Gastroesophageal sphincter (tissue), 4 donors: ENCODE measurements around the gene GOLGA8F. TPM values are rescaled to one million over a fixed set of nuclear protein-coding genes. Genes with fewer than 3 reads are reported as not detected.
"Not testable (repeated sequence)": the region's sequence is repeated elsewhere in the genome, so short reads cannot be mapped to it uniquely, and the experiment has no call there.

ENCODE experiments used
- ATAC-seq: fragments of 150-250 bp; one replicate; pipeline ENCODE4 v1.9.1; 2016; ENCODE audit warnings: mild to moderate bottlenecking, moderate library complexity
- H3K27ac ChIP-seq, 4 donors: fragments of 200-600 bp; sonication (generic) in 3 of 4; 1 replicate in 3 of 4; 2 replicates in 1 of 4; pipeline ENCODE4 v1.5.1; 2016 to 2019
- H3K27me3 ChIP-seq: fragments of 200-600 bp; sonication (generic); one replicate; pipeline ENCODE4 v1.5.1; 2019
- H3K36me3 ChIP-seq, 2 donors: fragments of 200-600 bp; sonication (generic); one replicate each; pipeline ENCODE4 v1.5.1; 2019; ENCODE audit warnings: control low read depth in 1 of 2
- H3K4me1 ChIP-seq, 3 donors: fragments of 200-600 bp; sonication (generic); 1 replicate in 2 of 3; 2 replicates in 1 of 3; pipeline ENCODE4 v1.5.1; 2016 to 2019; ENCODE audit warnings: control low read depth in 2 of 3
- H3K4me3 ChIP-seq, 2 donors: fragments of 200-600 bp; sonication (generic); one replicate each; pipeline ENCODE4 v1.5.1; 2019; ENCODE audit warnings: mild to moderate bottlenecking in 1 of 2, moderate library complexity in 1 of 2
- H3K9me3 ChIP-seq, 3 donors: fragments of 200-600 bp; sonication (generic); one replicate each; pipeline ENCODE4 v1.5.1; 2017 to 2019; ENCODE audit warnings: control low read depth in 2 of 3
- WGBS, 2 donors: methylation state at CpG; one replicate each; pipeline ENCODE4 v1.1.5; 2018; ENCODE audit warnings: low coverage in 1 of 2; 5-methylcytosine and 5-hydroxymethylcytosine counted together
- small RNA-seq, 4 donors: library from RNA; depleted of rRNA; stranded (forward); fragments of <200 nt; gene quantifications; one replicate each; pipeline ENCODE3, GENCODE V24; 2016
- total RNA-seq, 4 donors: library from RNA; depleted of rRNA; stranded (reverse); fragments of >200 nt; gene quantifications; one replicate each; pipeline ENCODE4 v1.1.0, GENCODE V29; 2016

Gene GOLGA8F
- total RNA-seq, result under 1 TPM in 1 of 4 donors, not detected in 3; 0.42 TPM

GRCh38 chr15:28378364-28378763 lies at the start of gene GOLGA8F:
Gene GOLGA8F (plus strand): TSS chr15:28378664. CDS start chr15:28378762, 98 bp downstream.
- H3K4me3 ChIP-seq, H3K36me3 ChIP-seq, H3K9me3 ChIP-seq, H3K27ac ChIP-seq, H3K4me1 ChIP-seq, H3K27me3 ChIP-seq, ATAC-seq: not testable (repeated sequence)
- no CpG with 5 or more reads among the region's 8 CpGs for WGBS, 2 donors

- H3K27ac ChIP-seq, H3K27me3 ChIP-seq, H3K9me3 ChIP-seq, H3K36me3 ChIP-seq, H3K4me1 ChIP-seq, ATAC-seq, H3K4me3 ChIP-seq: not testable (repeated sequence)
- no CpG with 5 or more reads among the region's 7 CpGs for WGBS, 2 donors
These were observed 20.5 kb upstream of the GOLGA8F start, which contains the start of gene GOLGA6L24 for GRCh38 chr15:28357984-28358383. Gene GOLGA6L24 (minus strand): TSS chr15:28358084. CDS start chr15:28358023, 61 bp downstream.

- not testable (repeated sequence) for H3K36me3 ChIP-seq, H3K9me3 ChIP-seq, H3K4me1 ChIP-seq, H3K27me3 ChIP-seq, ATAC-seq, H3K27ac ChIP-seq, H3K4me3 ChIP-seq
- WGBS, 2 donors, result no CpG with 5 or more reads among the region's 17 CpGs
These were observed 13.0 kb upstream of the GOLGA8F start for GRCh38 chr15:28365502-28365901.

- H3K36me3 ChIP-seq, ATAC-seq, H3K4me3 ChIP-seq, H3K9me3 ChIP-seq, H3K27ac ChIP-seq, H3K27me3 ChIP-seq, H3K4me1 ChIP-seq: not testable (repeated sequence)
- WGBS, 2 donors, result no CpG with 5 or more reads among the region's 3 CpGs
These were observed 1.6 kb downstream of the GOLGA8F start for GRCh38 chr15:28380053-28380452.

GRCh38 chr15:28396022-28396421 lies 17.6 kb downstream of the GOLGA8F start:
- H3K36me3 ChIP-seq, H3K9me3 ChIP-seq, H3K4me1 ChIP-seq, H3K27ac ChIP-seq, H3K27me3 ChIP-seq, ATAC-seq, H3K4me3 ChIP-seq: not testable (repeated sequence)
- no CpG with 5 or more reads among the region's 11 CpGs for WGBS, 2 donors

- not testable (repeated sequence) for H3K4me1 ChIP-seq, H3K27me3 ChIP-seq, H3K27ac ChIP-seq, H3K4me3 ChIP-seq, H3K9me3 ChIP-seq, H3K36me3 ChIP-seq
- ATAC-seq, result peak; percentile 50
- WGBS, 2 donors, result no CpG with 5 or more reads among the region's 64 CpGs
These were observed 24.4 kb downstream of the GOLGA8F start for GRCh38 chr15:28402774-28403435.

- not testable (repeated sequence) for ATAC-seq, H3K9me3 ChIP-seq, H3K36me3 ChIP-seq, H3K27me3 ChIP-seq, H3K4me1 ChIP-seq, H3K27ac ChIP-seq, H3K4me3 ChIP-seq
- WGBS, 2 donors, result 50 to 76% methylated on average over 1 of the region's 3 CpGs
These were observed 42.0 kb downstream of the GOLGA8F start for GRCh38 chr15:28420470-28420869.

GRCh38 chr15:28435594-28435993 lies 57.1 kb downstream of the GOLGA8F start:
- H3K4me1 ChIP-seq, H3K9me3 ChIP-seq, ATAC-seq, H3K27ac ChIP-seq, H3K36me3 ChIP-seq, H3K4me3 ChIP-seq, H3K27me3 ChIP-seq: not testable (repeated sequence)
- WGBS, 2 donors, result no CpG with 5 or more reads among the region's 3 CpGs

Small RNAs within 50 kb of the gene (small RNA-seq; reads per million reads assigned to genes)
- gene AC091304.5 (0 reads per million in 4 donors), gene AC091304.6 (0 reads per million in 4 donors), gene AC091304.9 (0 reads per million in 4 donors), gene MIR4509-2 (0 reads per million in 4 donors), gene RN7SL238P (0 reads per million in 4 donors)

Other genes with a start within 250 kb of the GOLGA8F start
- gene HERC2, start 56.5 kb upstream of the GOLGA8F start, total RNA-seq, result 10 to 100 TPM; 38.6 to 94.6 (median 56.1) TPM
- gene GOLGA6L24, start 20.6 kb upstream of the GOLGA8F start, total RNA-seq, result not detected
- gene GOLGA8G, start 154.3 kb downstream of the GOLGA8F start, total RNA-seq, result under 1 TPM in 1 of 4 donors, not detected in 3; 0.66 TPM
- not detected for gene GOLGA6L25, start 174.9 kb downstream of the GOLGA8F start, total RNA-seq